ENCODE results near the gene TC2N.

The TC2N gene

DNA sequence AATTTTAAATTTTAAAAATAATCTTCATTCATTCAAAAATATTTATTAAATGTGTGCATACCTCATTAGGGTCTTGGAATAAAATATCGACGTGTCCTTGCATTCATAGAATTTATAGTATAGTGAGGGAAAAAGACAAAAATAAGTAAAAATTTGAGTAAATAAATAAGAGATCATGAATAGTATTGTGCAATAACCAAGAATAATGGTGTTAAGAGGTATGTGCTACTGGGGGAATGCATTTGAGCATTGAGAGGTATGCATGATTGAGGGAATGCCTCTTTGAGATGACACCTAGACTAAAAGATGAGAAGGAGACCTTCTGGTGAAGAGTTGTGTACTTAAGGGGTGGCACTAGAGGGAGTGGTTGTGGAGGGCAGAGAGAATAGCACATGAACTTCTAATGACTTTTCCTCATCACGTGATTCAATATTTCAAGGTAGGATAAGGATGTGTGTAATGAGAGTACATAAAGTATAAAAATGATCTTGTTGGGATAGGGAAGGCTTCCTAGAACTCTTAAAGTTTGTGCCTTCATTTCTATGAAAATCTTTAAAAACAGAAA, 116.6 kb downstream of the TC2N start:
- no peak for DNase-seq (ENCODE audit: extremely low spot score)
- CTCF ChIA-PET: no interaction called here
- POLR2A ChIA-PET: no interaction called here
- TF ChIP-seq, protein P1, sequence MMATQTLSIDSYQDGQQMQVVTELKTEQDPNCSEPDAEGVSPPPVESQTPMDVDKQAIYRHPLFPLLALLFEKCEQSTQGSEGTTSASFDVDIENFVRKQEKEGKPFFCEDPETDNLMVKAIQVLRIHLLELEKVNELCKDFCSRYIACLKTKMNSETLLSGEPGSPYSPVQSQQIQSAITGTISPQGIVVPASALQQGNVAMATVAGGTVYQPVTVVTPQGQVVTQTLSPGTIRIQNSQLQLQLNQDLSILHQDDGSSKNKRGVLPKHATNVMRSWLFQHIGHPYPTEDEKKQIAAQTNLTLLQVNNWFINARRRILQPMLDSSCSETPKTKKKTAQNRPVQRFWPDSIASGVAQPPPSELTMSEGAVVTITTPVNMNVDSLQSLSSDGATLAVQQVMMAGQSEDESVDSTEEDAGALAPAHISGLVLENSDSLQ (IDR thresholded peaks at IDR 0.05): no peak
- no peak for TF ChIP-seq ARNT (IDR thresholded peaks at IDR 0.05)
- TF ChIP-seq TARDBP (IDR thresholded peaks at IDR 0.05): no peak
- TF ChIP-seq L3MBTL2 (conservative IDR thresholded peaks at IDR 0.05): no peak
- no peak for TF ChIP-seq LEF1 (IDR thresholded peaks at IDR 0.05; ENCODE audit: borderline replicate concordance)
- TF ChIP-seq SUZ12 (IDR thresholded peaks at IDR 0.05): no peak
- TF ChIP-seq ELF4 (IDR thresholded peaks at IDR 0.05): no peak
- no peak for TF ChIP-seq NFRKB (IDR thresholded peaks at IDR 0.05)
- TF ChIP-seq CTBP1 (IDR thresholded peaks at IDR 0.05; ENCODE audit: borderline replicate concordance): no peak
- TF ChIP-seq SP1 (IDR thresholded peaks at IDR 0.05): no peak
- TF ChIP-seq FOXM1 (IDR thresholded peaks at IDR 0.05; ENCODE audit: borderline replicate concordance): no peak
- no peak for TF ChIP-seq BHLHE40 (IDR thresholded peaks at IDR 0.05; ENCODE audit: borderline replicate concordance)
- no peak for TF ChIP-seq HDGF (IDR thresholded peaks at IDR 0.05; ENCODE audit: borderline replicate concordance)
- no peak for TF ChIP-seq ZNF384 (IDR thresholded peaks at IDR 0.05)
- TF ChIP-seq FOXA1 (IDR thresholded peaks at IDR 0.05): no peak

DNA sequence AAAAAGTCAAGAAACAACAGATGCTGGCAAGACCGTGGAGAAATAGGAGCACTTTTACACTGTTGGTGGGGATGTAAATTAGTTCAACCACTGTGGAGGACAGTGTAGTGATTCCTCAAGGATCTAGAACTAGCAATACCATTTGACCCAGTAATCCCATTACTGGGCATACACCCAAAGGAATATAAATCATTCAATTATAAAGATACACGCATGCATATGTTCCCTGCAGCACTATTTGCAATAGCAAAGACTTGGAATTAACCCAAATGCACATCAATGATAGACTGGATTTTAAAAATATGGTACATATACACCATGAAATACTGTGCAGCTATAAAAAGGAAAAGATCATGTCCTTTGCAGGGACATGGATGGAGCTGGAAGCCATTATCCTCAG, 117.5 kb downstream of the TC2N start:
- ChIA-PET CTCF (no interaction called here), POLR2A (no interaction called here)

DNA sequence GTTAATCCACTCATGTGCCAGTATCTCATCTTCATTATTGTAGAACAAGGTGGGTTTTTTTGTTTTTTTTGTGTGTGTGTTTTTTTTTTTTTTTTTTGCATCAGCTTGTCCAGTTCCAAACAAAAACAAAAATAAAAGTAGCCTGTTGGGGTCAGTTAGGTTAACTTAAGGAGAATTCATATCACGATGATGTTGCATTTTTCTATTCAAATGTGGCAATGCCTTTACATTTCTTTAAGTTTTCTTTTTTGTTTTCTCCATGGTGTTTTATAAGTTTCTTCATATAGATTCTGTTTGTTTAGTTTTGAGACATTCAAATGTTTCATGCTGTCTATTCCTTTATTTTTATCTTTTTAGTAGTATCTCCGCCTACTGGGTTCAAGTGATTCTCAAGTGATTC, 119.3 kb downstream of the TC2N start:
- CTCF ChIA-PET: no interaction called here
- no peak for DNase-seq (ENCODE audit: extremely low spot score)
- TF ChIP-seq ZNF384 (IDR thresholded peaks at IDR 0.05) (no peak), FOXM1 (IDR thresholded peaks at IDR 0.05; ENCODE audit: borderline replicate concordance) (no peak), ELF4 (IDR thresholded peaks at IDR 0.05) (no peak), CTBP1 (IDR thresholded peaks at IDR 0.05; ENCODE audit: borderline replicate concordance) (no peak), TARDBP (IDR thresholded peaks at IDR 0.05) (no peak), HDGF (IDR thresholded peaks at IDR 0.05; ENCODE audit: borderline replicate concordance) (no peak), FOXK2 (IDR thresholded peaks at IDR 0.05) (no peak), FOXA1 (IDR thresholded peaks at IDR 0.05) (no peak), ARNT (IDR thresholded peaks at IDR 0.05) (no peak), L3MBTL2 (conservative IDR thresholded peaks at IDR 0.05) (no peak), SUZ12 (IDR thresholded peaks at IDR 0.05) (no peak), LEF1 (IDR thresholded peaks at IDR 0.05; ENCODE audit: borderline replicate concordance) (no peak), NFRKB (IDR thresholded peaks at IDR 0.05) (no peak), BHLHE40 (IDR thresholded peaks at IDR 0.05; ENCODE audit: borderline replicate concordance) (no peak), SP1 (IDR thresholded peaks at IDR 0.05) (no peak)
- TF ChIP-seq, protein P1 (IDR thresholded peaks at IDR 0.05): no peak
- POLR2A ChIA-PET: no interaction called here

More for the DNA sequence above, 117.5 kb downstream of the TC2N start:
- DNase-seq (ENCODE audit: extremely low spot score): no peak
- no peak for TF ChIP-seq NFRKB (IDR thresholded peaks at IDR 0.05)
- no peak for TF ChIP-seq BHLHE40 (IDR thresholded peaks at IDR 0.05; ENCODE audit: borderline replicate concordance)
- TF ChIP-seq LEF1 (IDR thresholded peaks at IDR 0.05; ENCODE audit: borderline replicate concordance): no peak
- TF ChIP-seq SP1 (IDR thresholded peaks at IDR 0.05): no peak
- no peak for TF ChIP-seq ZNF384 (IDR thresholded peaks at IDR 0.05)
- no peak for TF ChIP-seq HDGF (IDR thresholded peaks at IDR 0.05; ENCODE audit: borderline replicate concordance)
- no peak for TF ChIP-seq ARNT (IDR thresholded peaks at IDR 0.05)
- TF ChIP-seq FOXA1 (IDR thresholded peaks at IDR 0.05): no peak
- no peak for TF ChIP-seq SUZ12 (IDR thresholded peaks at IDR 0.05)

DNA sequence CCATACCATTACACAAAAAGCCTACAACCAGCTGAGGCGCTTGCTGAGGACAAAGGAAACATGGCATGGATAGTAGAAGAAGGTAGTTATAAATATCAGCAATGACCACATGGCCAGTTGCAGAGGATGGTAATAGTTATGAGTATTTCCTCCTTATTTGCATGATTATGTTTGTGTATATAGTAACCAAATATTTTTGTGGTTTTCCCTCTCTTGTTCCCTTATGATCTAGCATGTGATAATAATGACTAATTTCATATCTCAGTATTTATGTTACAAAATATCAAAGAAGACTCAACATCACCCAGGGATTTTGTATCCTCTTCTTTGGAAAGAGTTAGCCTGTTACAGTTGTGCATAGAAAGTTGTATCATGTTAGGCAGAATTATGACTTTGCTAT, 122.0 kb downstream of the TC2N start:
- no peak for DNase-seq (ENCODE audit: extremely low spot score)
- ChIA-PET POLR2A (no interaction called here), CTCF (no interaction called here)
- TF ChIP-seq SUZ12 (IDR thresholded peaks at IDR 0.05) (no peak), SP1 (IDR thresholded peaks at IDR 0.05) (no peak), ELF4 (IDR thresholded peaks at IDR 0.05) (no peak), HDGF (IDR thresholded peaks at IDR 0.05; ENCODE audit: borderline replicate concordance) (no peak), FOXK2 (IDR thresholded peaks at IDR 0.05) (no peak), NFRKB (IDR thresholded peaks at IDR 0.05) (no peak)

DNA sequence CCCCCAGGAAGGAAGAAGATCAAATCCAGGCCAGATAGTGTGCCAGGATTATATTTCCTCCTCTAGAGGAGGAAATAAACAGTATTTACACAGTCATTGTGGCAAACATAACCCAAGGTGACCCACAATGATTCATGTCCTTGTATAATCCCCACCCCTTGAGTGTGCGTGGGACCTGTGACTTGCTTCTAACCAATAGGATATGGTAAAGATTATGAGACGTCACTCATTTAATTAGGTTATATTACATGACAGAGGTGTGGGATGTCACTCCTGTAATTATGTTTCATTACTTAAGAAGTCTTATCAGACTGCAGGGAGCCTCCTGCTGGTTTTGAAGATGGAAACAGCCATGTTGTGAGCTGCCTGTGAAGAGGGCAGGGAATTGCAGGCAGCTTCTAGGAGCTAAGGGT, 123.3 kb downstream of the TC2N start:
- no peak for DNase-seq (ENCODE audit: extremely low spot score)
- TF ChIP-seq ARNT (IDR thresholded peaks at IDR 0.05): no peak
- TF ChIP-seq ZNF384 (IDR thresholded peaks at IDR 0.05): no peak
- no peak for TF ChIP-seq BHLHE40 (IDR thresholded peaks at IDR 0.05; ENCODE audit: borderline replicate concordance)
- TF ChIP-seq, protein P1 (IDR thresholded peaks at IDR 0.05): peak; percentile 37
- no peak for TF ChIP-seq LEF1 (IDR thresholded peaks at IDR 0.05; ENCODE audit: borderline replicate concordance)
- no peak for TF ChIP-seq L3MBTL2 (conservative IDR thresholded peaks at IDR 0.05)
- ChIA-PET POLR2A (no interaction called here), CTCF (no interaction called here)

DNA sequence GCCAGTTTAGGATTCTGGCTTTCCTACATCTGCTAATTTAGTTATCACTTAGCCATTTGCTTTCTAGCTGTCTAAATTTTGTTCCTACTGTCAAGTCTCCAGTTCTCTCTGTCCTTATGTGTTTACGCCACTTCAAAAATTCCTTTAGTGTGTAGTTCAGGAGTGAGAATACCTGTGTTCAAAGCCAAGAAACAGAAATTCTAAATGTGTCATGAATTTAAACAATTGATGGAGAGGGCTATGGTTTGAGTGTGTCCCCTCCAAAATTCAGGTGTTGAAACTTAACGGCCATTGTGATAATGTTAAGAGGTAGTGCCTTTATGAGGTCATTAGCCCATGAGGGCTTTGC, 124.1 kb downstream of the TC2N start:
- no peak for DNase-seq (ENCODE audit: extremely low spot score)
- ChIA-PET POLR2A (no interaction called here), CTCF (no interaction called here)
- TF ChIP-seq ZNF384 (IDR thresholded peaks at IDR 0.05) (no peak), L3MBTL2 (conservative IDR thresholded peaks at IDR 0.05) (no peak)
